GM12878 (cell line): ENCODE data around the gene GGA2. TPM values are rescaled to one million over a fixed set of nuclear protein-coding genes. Genes with fewer than 3 reads are reported as not detected.

Source experiments
- ATAC-seq: fragments of 200-7000 bp; cut with Tn5 transposase; 3 replicates; pipeline ENCODE4 v1.9.1; 2020; ENCODE audit warnings: mild to moderate bottlenecking, moderate library complexity
- BruUV-seq: library from RNA; stranded (reverse); fragments of 400-500 nt; replicated peaks from 2 replicates; lab custom pipeline; 2021; lab: Mats Ljungman, UMichigan
- CTCF ChIA-PET: fragments of 300-600 bp; sonication (Branson Sonifier 250); formaldehyde crosslinking; extraction: SDS; loops from one replicate; lab custom pipeline; 2021; ENCODE audit warnings: inconsistent platforms; lab: Yijun Ruan, JAX
- POLR2A ChIA-PET: fragments of 350-600 bp; formaldehyde crosslinking; extraction: SDS; loops from one replicate; lab custom pipeline; 2021; ENCODE audit warnings: inconsistent platforms; lab: Charles Lee
- RAD21 ChIA-PET: fragments of 300-600 bp; sonication (Branson Sonifier 250); formaldehyde crosslinking; loops from one replicate; lab custom pipeline; 2023; ENCODE audit warnings: antibody characterized with exemption; ENCODE audit not compliant: unreplicated experiment; lab: Charles Lee
- SMC1A ChIA-PET: fragments of 300-600 bp; sonication (Branson Sonifier 250); formaldehyde crosslinking; loops from one replicate; lab custom pipeline; 2023; ENCODE audit not compliant: unreplicated experiment, uncharacterized antibody; lab: Charles Lee
- DNase-seq: peaks from one replicate; pipeline ENCODE4 v3.0.0-alpha.2; 2011; ENCODE audit warnings: low read depth, low spot score
- FAIRE-seq: peaks from 3 replicates; lab custom pipeline; 2011; peaks lifted over from hg19 to GRCh38; lab: Jason Lieb, UNC
- H2AFZ ChIP-seq: 2 replicates; pipeline ENCODE4 v1.6.0; 2011; ENCODE audit warnings: low read depth, low read length, control low read depth; ENCODE audit not compliant: control insufficient read depth
- H3K27ac ChIP-seq: 2 replicates; pipeline ENCODE4 v1.5.1; 2011; ENCODE audit warnings: control low read depth; ENCODE audit not compliant: control insufficient read depth, insufficient read depth
- H3K27me3 ChIP-seq, 2 experiments: replicated peaks in 1 of 2; 2 replicates each; pipeline versions ENCODE4 v1.6.0 to v1.6.1; 2011; ENCODE audit warnings: low read length in 1 of 2; ENCODE audit not compliant: control insufficient read depth in 2 of 2, insufficient read depth in 2 of 2
- H3K36me3 ChIP-seq, 2 experiments: 2 replicates each; pipeline ENCODE4 v1.5.1; 2011; ENCODE audit warnings: low read length in 1 of 2; ENCODE audit not compliant: control insufficient read depth in 2 of 2, insufficient read depth in 2 of 2
- H3K4me1 ChIP-seq: 2 replicates; pipeline ENCODE4 v1.6.1; 2011; ENCODE audit warnings: mild to moderate bottlenecking, low read length, moderate library complexity, mixed read lengths; ENCODE audit not compliant: control insufficient read depth, insufficient read depth
- H3K4me2 ChIP-seq: 2 replicates; pipeline ENCODE4 v1.6.0; 2011; ENCODE audit warnings: control low read depth; ENCODE audit not compliant: control insufficient read depth, insufficient read depth
- H3K4me3 ChIP-seq: fragments of 200-600 bp; sonication (generic); 2 replicates; pipeline ENCODE4 v1.5.1; 2016
- H3K79me2 ChIP-seq: 2 replicates; pipeline ENCODE4 v1.6.0; 2011; ENCODE audit warnings: low read length; ENCODE audit not compliant: control insufficient read depth, insufficient read depth
- H3K9ac ChIP-seq: 2 replicates; pipeline ENCODE4 v1.8.0; 2011; ENCODE audit warnings: low read length, control low read depth, mixed read lengths; ENCODE audit not compliant: control insufficient read depth, insufficient read depth
- H3K9me3 ChIP-seq: replicated peaks from 3 replicates; pipeline ENCODE4 v1.5.1; 2011; ENCODE audit warnings: mild to moderate bottlenecking, low read length; ENCODE audit not compliant: control insufficient read depth, insufficient read depth
- H4K20me1 ChIP-seq: 2 replicates; pipeline ENCODE4 v1.6.0; 2011; ENCODE audit not compliant: control insufficient read depth, insufficient read depth
- BCL11A ChIP-seq: IDR thresholded peaks from 2 replicates; pipeline ENCODE4 v1.6.1; 2011; ENCODE audit warnings: low read depth, low read length
- BCLAF1 ChIP-seq: fragments of 450-650 bp; IDR thresholded peaks from 2 replicates; pipeline ENCODE4 v1.6.1; 2017; ENCODE audit warnings: antibody characterized with exemption, mild to moderate bottlenecking, moderate library complexity
- CBFB ChIP-seq: IDR thresholded peaks from 2 replicates; pipeline ENCODE4 v1.6.1; 2016; ENCODE audit warnings: antibody characterized with exemption, low read depth
- CBX3 ChIP-seq: fragments of 200-600 bp; sonication (generic); IDR thresholded peaks from 2 replicates; pipeline ENCODE4 v1.6.1; 2016; ENCODE audit warnings: low read depth, borderline replicate concordance
- CHD1 ChIP-seq: IDR thresholded peaks from 2 replicates; pipeline ENCODE4 v1.6.1; 2012; ENCODE audit warnings: low read depth, low read length, improper control_type of control experiment
- EZH2 ChIP-seq: IDR thresholded peaks from 2 replicates; pipeline ENCODE4 v1.6.1; 2012; ENCODE audit warnings: low read depth, mild to moderate bottlenecking, control low read depth, inconsistent platforms, low read length, borderline replicate concordance; ENCODE audit not compliant: control insufficient read depth
- IRF3 ChIP-seq: fragments of 450-650 bp; IDR thresholded peaks from 2 replicates; pipeline ENCODE4 v1.6.1; 2014; ENCODE audit warnings: mild to moderate bottlenecking
- MEF2B ChIP-seq: fragments of 450-650 bp; IDR thresholded peaks from 2 replicates; pipeline ENCODE4 v1.6.1; 2018; ENCODE audit warnings: mild to moderate bottlenecking, moderate library complexity; ENCODE audit not compliant: partially characterized antibody, poor library complexity, severe bottlenecking
- NBN ChIP-seq: fragments of 450-650 bp; IDR thresholded peaks from 2 replicates; pipeline ENCODE4 v1.6.1; 2016
- RAD21 ChIP-seq: IDR thresholded peaks from 2 replicates; pipeline ENCODE4 v1.6.1; 2011; ENCODE audit warnings: mild to moderate bottlenecking, low read depth, low read length, moderate library complexity; ENCODE audit not compliant: insufficient read depth
- SPI1 ChIP-seq: IDR thresholded peaks from 2 replicates; pipeline ENCODE4 v1.6.1; 2011; ENCODE audit warnings: low read depth, mild to moderate bottlenecking, low read length, moderate library complexity, borderline replicate concordance; ENCODE audit not compliant: insufficient read depth
- SREBF1 ChIP-seq: IDR thresholded peaks from 2 replicates; pipeline ENCODE4 v1.6.1; 2012; ENCODE audit warnings: mild to moderate bottlenecking, low read length
- WGBS: methylation state at CpG from one replicate; pipeline ENCODE4 v1.1.6; 2016; ENCODE audit warnings: low lambda C conversion rate; ENCODE audit not compliant: insufficient replicate concordance, insufficient coverage; ENCODE audit errors: missing lambda C conversion rate; 5-methylcytosine and 5-hydroxymethylcytosine counted together
- in situ Hi-C: fragments of 300-500 bp; cut with MboI; formaldehyde crosslinking; loops from 9 replicates; pipeline ENCODE4 v1.14.3; 2018; ENCODE audit warnings: mixed read lengths
- intact Hi-C: fragments of 100-400 bp; cut with micrococcal nuclease; formaldehyde crosslinking; loops from one replicate; pipeline ENCODE4 v1.14.2; 2022; ENCODE audit not compliant: unreplicated experiment
- polyA plus RNA-seq, 11 experiments: library from polyadenylated mRNA; depleted of rRNA in 4 of 11; unstranded in 6 of 11; stranded (reverse) in 5 of 11; fragments of >200 nt; fragmentation: Nextera tagmentation in 4 of 11; fragmentation: Illumina TruSeq in 1 of 11; extraction: Ambion mirVana in 4 of 11; extraction: Trizol in 1 of 11; gene quantifications; 1 replicate in 1 of 11; 2 replicates in 10 of 11; pipeline versions ENCODE4 v1.2.1 to v1.2.3, GENCODE V29; 2011 to 2016; ENCODE audit warnings: inconsistent platforms in 2 of 11, missing spikeins in 2 of 11, low read depth in 1 of 11
- total RNA-seq, 4 experiments: library from RNA; depleted of rRNA in 3 of 4; stranded (reverse); fragments of >200 nt in 3 of 4; fragmentation: Illumina TruSeq in 1 of 4; extraction: Trizol in 1 of 4; gene quantifications; 2 replicates each; pipeline versions ENCODE4 v1.2.1 to v1.2.3, GENCODE V29; 2013 to 2021

The GGA2 gene
- total and polyA plus RNA-seq, 10 of the 15 experiments (the other 5 are each of a cell fraction or from before 2014, with no cell fraction given): 14.1 to 153 (median 86.6) TPM

- no peaks in the 10 kb centered on the region for H3K4me1 ChIP-seq
- RAD21 ChIA-PET: no interaction called here
Measured at GRCh38 chr16:23423496-23424049, 86.7 kb downstream of the GGA2 start.

More at GRCh38 chr16:23423496-23424049, 86.7 kb downstream of the GGA2 start:
- in situ Hi-C loops (no loop called here), intact Hi-C loops (no loop called here)
- ATAC-seq: no peak
- ChIA-PET CTCF (interaction anchor here (0.8 to 1.6 kb wide), 2 partner anchors 10 to 12 kb away, joined by 3 to 8 read pairs; no protein-coding TSS in a partner anchor), SMC1A (interaction anchor here (0.6 to 4.7 kb wide), 2 partner anchors 13 to 83 kb away, joined by 3 to 31 read pairs; no protein-coding TSS in a partner anchor), POLR2A (interaction anchor here (0.7 kb wide), 2 partner anchors 89 to 290 kb away, joined by 3 to 11 read pairs; no protein-coding TSS in a partner anchor)
- H3K79me2 ChIP-seq: no peaks in the 10 kb centered on the region
- H3K4me2 ChIP-seq: no peak overlapping the region
- no peak overlapping the region for H3K4me3 ChIP-seq
- H2AFZ ChIP-seq: no peak overlapping the region
- no peaks in the 10 kb centered on the region for H3K9me3 ChIP-seq
- TF ChIP-seq CBFB (no peak), SPI1 (no peak), CBX3 (no peak), BCL11A (no peak), BCLAF1 (no peak), CHD1 (no peak), NBN (no peak), SREBF1 (no peak), MEF2B (no peak), RAD21 (no peak), EZH2 (no peak), IRF3 (no peak)
- H3K36me3 ChIP-seq: peaks cover 0 to 4% of the 10 kb centered on the region in 2 experiments; a peak in 3 of 4 replicates
- no peak overlapping the region for H3K27ac ChIP-seq
- BruUV-seq: TSS peak; percentile 46
- FAIRE-seq: no peak
- no peak for DNase-seq
- no peaks in the 10 kb centered on the region for H3K27me3 ChIP-seq
- no peaks in the 10 kb centered on the region for H4K20me1 ChIP-seq
- 97% methylated on average over 11 of the region's 11 CpGs for WGBS
- no peak overlapping the region for H3K9ac ChIP-seq
